Stimulated activated naive CD8-positive, alpha-beta T cell treated with anti-CD3 and anti-CD28 coated beads, Interleukin-15, amount 100 ng/mL, for 72 hours (primary cell): ENCODE data around the gene ARID1B.

Source experiments
- ATAC-seq: fragments of 150-1000 bp; cut with Tn5 transposase; 2 replicates; pipeline ENCODE4 v1.10.0; 2021; ENCODE audit warnings: mild to moderate bottlenecking, moderate library complexity
- DNase-seq, 2 donors: peaks; one replicate each; pipeline ENCODE4 v3.0.0; 2021 to 2022
- H3K27ac Mint-ChIP-seq, 2 donors: one replicate each; pipeline ENCODE4 v1.8.0; 2022; ENCODE audit warnings: mild to moderate bottlenecking in 2 of 2, mixed read lengths in 2 of 2, moderate library complexity in 2 of 2
- H3K27me3 Mint-ChIP-seq: one replicate; pipeline ENCODE4 v1.8.0; 2022; ENCODE audit warnings: mixed read lengths
- H3K4me1 Mint-ChIP-seq: one replicate; pipeline ENCODE4 v1.8.0; 2022; ENCODE audit warnings: mild to moderate bottlenecking, mixed read lengths
- H3K4me3 Mint-ChIP-seq, 2 donors: one replicate each; pipeline ENCODE4 v1.8.0; 2022; ENCODE audit warnings: mild to moderate bottlenecking in 2 of 2, mixed read lengths in 2 of 2, moderate library complexity in 1 of 2
- H3K9me3 Mint-ChIP-seq, 2 donors: one replicate each; pipeline ENCODE4 v1.8.0; 2022; ENCODE audit warnings: mixed read lengths in 2 of 2

The ARID1B gene

GRCh38 chr6:157083343-157083742 lies 306.2 kb downstream of the ARID1B start:
- Mint-ChIP-seq H3K4me3 (no peak overlapping the region), H3K27me3 (no peaks in the 10 kb centered on the region), H3K27ac (no peak overlapping the region), H3K9me3 (no peaks in the 10 kb centered on the region), H3K4me1 (peaks cover 23% of the 10 kb centered on the region)
- ATAC-seq, result no peak
- DNase-seq, result no peak

GRCh38 chr6:157086632-157087031 lies 309.5 kb downstream of the ARID1B start:
- no peaks in the 10 kb centered on the region for H3K9me3 Mint-ChIP-seq
- no peak overlapping the region for H3K27ac Mint-ChIP-seq
- no peaks in the 10 kb centered on the region for H3K27me3 Mint-ChIP-seq
- peaks cover 11% of the 10 kb centered on the region for H3K4me1 Mint-ChIP-seq
- DNase-seq, result no peak
- H3K4me3 Mint-ChIP-seq, result no peak overlapping the region
- no peak for ATAC-seq

- no peaks in the 10 kb centered on the region for H3K4me1 Mint-ChIP-seq
Measured at GRCh38 chr6:157087974-157088373, 310.8 kb downstream of the ARID1B start.

GRCh38 chr6:157088841-157089240 lies 311.7 kb downstream of the ARID1B start:
- H3K9me3 Mint-ChIP-seq, result no peaks in the 10 kb centered on the region
- ATAC-seq, result no peak
- DNase-seq, result no peak
- H3K4me1 Mint-ChIP-seq, result peaks cover 5% of the 10 kb centered on the region
- H3K4me3 Mint-ChIP-seq, result no peak overlapping the region
- H3K27ac Mint-ChIP-seq, result peak overlapping the region in 1 of 2 donors; percentile 43
- no peaks in the 10 kb centered on the region for H3K27me3 Mint-ChIP-seq

More at GRCh38 chr6:157087974-157088373, 310.8 kb downstream of the ARID1B start:
- ATAC-seq, result no peak
- DNase-seq, result no peak
- Mint-ChIP-seq H3K9me3 (no peaks in the 10 kb centered on the region), H3K27ac (no peak overlapping the region), H3K27me3 (no peaks in the 10 kb centered on the region), H3K4me3 (no peak overlapping the region)

GRCh38 chr6:157089258-157089657 lies 312.1 kb downstream of the ARID1B start:
- H3K27ac Mint-ChIP-seq, result peak overlapping the region in 1 of 2 donors; percentile 37
- H3K27me3 Mint-ChIP-seq, result no peaks in the 10 kb centered on the region
- peaks cover 9% of the 10 kb centered on the region for H3K4me1 Mint-ChIP-seq
- H3K4me3 Mint-ChIP-seq, result no peak overlapping the region
- ATAC-seq (no peak), DNase-seq (no peak)
- H3K9me3 Mint-ChIP-seq, result no peaks in the 10 kb centered on the region

- no peak overlapping the region for H3K4me3 Mint-ChIP-seq
- no peaks in the 10 kb centered on the region for H3K9me3 Mint-ChIP-seq
- no peaks in the 10 kb centered on the region for H3K27me3 Mint-ChIP-seq
- ATAC-seq (no peak), DNase-seq (no peak)
- no peak overlapping the region for H3K27ac Mint-ChIP-seq
- peaks cover 15% of the 10 kb centered on the region for H3K4me1 Mint-ChIP-seq
Measured at GRCh38 chr6:157089851-157090250, 312.7 kb downstream of the ARID1B start.

GRCh38 chr6:157090736-157091135 lies 313.6 kb downstream of the ARID1B start:
- Mint-ChIP-seq H3K27ac (peak overlapping the region in 1 of 2 donors; percentile 13), H3K4me1 (peaks cover 17% of the 10 kb centered on the region), H3K4me3 (no peak overlapping the region), H3K9me3 (no peaks in the 10 kb centered on the region), H3K27me3 (no peaks in the 10 kb centered on the region)
- ATAC-seq, result no peak
- DNase-seq, result no peak

- Mint-ChIP-seq H3K4me1 (peaks cover 17% of the 10 kb centered on the region), H3K27me3 (no peaks in the 10 kb centered on the region), H3K9me3 (no peaks in the 10 kb centered on the region), H3K27ac (peak overlapping the region in 1 of 2 donors; percentile 14), H3K4me3 (no peak overlapping the region)
- ATAC-seq (no peak), DNase-seq (no peak)
Measured at GRCh38 chr6:157091243-157091642, 314.1 kb downstream of the ARID1B start.

GRCh38 chr6:157091856-157092460 lies 314.8 kb downstream of the ARID1B start:
- Mint-ChIP-seq H3K27ac (no peak overlapping the region), H3K4me1 (peaks cover 21% of the 10 kb centered on the region)
- ATAC-seq, result no peak

GRCh38 chr6:157092736-157093135 lies 315.6 kb downstream of the ARID1B start:
- Mint-ChIP-seq H3K4me3 (no peak overlapping the region), H3K9me3 (no peaks in the 10 kb centered on the region), H3K27me3 (no peaks in the 10 kb centered on the region), H3K27ac (no peak overlapping the region), H3K4me1 (peaks cover 21% of the 10 kb centered on the region)
- DNase-seq (no peak), ATAC-seq (no peak)

More at GRCh38 chr6:157091856-157092460, 314.8 kb downstream of the ARID1B start:
- Mint-ChIP-seq H3K4me3 (no peak overlapping the region), H3K27me3 (no peaks in the 10 kb centered on the region), H3K9me3 (no peaks in the 10 kb centered on the region)
- DNase-seq, result no peak

GRCh38 chr6:157093536-157093935 lies 316.4 kb downstream of the ARID1B start:
- H3K4me1 Mint-ChIP-seq, result peaks cover 27% of the 10 kb centered on the region

GRCh38 chr6:157094038-157094437 lies 316.9 kb downstream of the ARID1B start:
- Mint-ChIP-seq H3K4me3 (no peak overlapping the region), H3K27me3 (no peaks in the 10 kb centered on the region), H3K27ac (peak overlapping the region; percentile 41 to 57), H3K9me3 (no peaks in the 10 kb centered on the region), H3K4me1 (peaks cover 32% of the 10 kb centered on the region)
- ATAC-seq, result no peak
- no peak for DNase-seq

More at GRCh38 chr6:157093536-157093935, 316.4 kb downstream of the ARID1B start:
- ATAC-seq (no peak), DNase-seq (no peak)
- Mint-ChIP-seq H3K27me3 (no peaks in the 10 kb centered on the region), H3K4me3 (no peak overlapping the region), H3K9me3 (no peaks in the 10 kb centered on the region), H3K27ac (no peak overlapping the region)

- no peak for ATAC-seq
- no peak overlapping the region for H3K4me3 Mint-ChIP-seq
- H3K9me3 Mint-ChIP-seq, result no peaks in the 10 kb centered on the region
- H3K4me1 Mint-ChIP-seq, result peaks cover 42% of the 10 kb centered on the region
- DNase-seq, result no peak
- H3K27me3 Mint-ChIP-seq, result no peaks in the 10 kb centered on the region
- peak overlapping the region in 1 of 2 donors; percentile 43 for H3K27ac Mint-ChIP-seq
Measured at GRCh38 chr6:157095084-157095483, 317.9 kb downstream of the ARID1B start.

- no peak overlapping the region for H3K27ac Mint-ChIP-seq
- H3K9me3 Mint-ChIP-seq, result no peaks in the 10 kb centered on the region
- H3K27me3 Mint-ChIP-seq, result no peaks in the 10 kb centered on the region
- peaks cover 47% of the 10 kb centered on the region for H3K4me1 Mint-ChIP-seq
- DNase-seq (no peak), ATAC-seq (no peak)
- H3K4me3 Mint-ChIP-seq, result no peak overlapping the region
Measured at GRCh38 chr6:157095569-157095968, 318.4 kb downstream of the ARID1B start.

- Mint-ChIP-seq H3K27me3 (no peaks in the 10 kb centered on the region), H3K9me3 (no peaks in the 10 kb centered on the region), H3K4me3 (no peak overlapping the region), H3K27ac (no peak overlapping the region), H3K4me1 (peaks cover 53% of the 10 kb centered on the region)
- DNase-seq (no peak), ATAC-seq (no peak)
Measured at GRCh38 chr6:157096105-157096504, 318.9 kb downstream of the ARID1B start.

- DNase-seq (no peak), ATAC-seq (no peak)
- no peaks in the 10 kb centered on the region for H3K9me3 Mint-ChIP-seq
- H3K27me3 Mint-ChIP-seq, result no peaks in the 10 kb centered on the region
- no peak overlapping the region for H3K4me3 Mint-ChIP-seq
- H3K4me1 Mint-ChIP-seq, result peaks cover 57% of the 10 kb centered on the region
- H3K27ac Mint-ChIP-seq, result peak overlapping the region in 1 of 2 donors; percentile 51
Measured at GRCh38 chr6:157096522-157096921, 319.3 kb downstream of the ARID1B start.
